HepG2 (cell line): ENCODE results near the gene CES2. TPM values are rescaled to one million over a fixed set of nuclear protein-coding genes. Genes with fewer than 3 reads are reported as not detected.

Source experiments
- ATAC-seq: fragments of 200-7000 bp; cut with Tn5 transposase; 3 replicates; pipeline ENCODE4 v1.9.1; 2020; ENCODE audit warnings: mild to moderate bottlenecking, moderate library complexity
- BruUV-seq: library from RNA; stranded (reverse); fragments of 400-500 nt; replicated peaks from 2 replicates; lab custom pipeline; 2021; lab: Mats Ljungman, UMichigan
- CTCF ChIA-PET: fragments of 300-600 bp; formaldehyde crosslinking; extraction: SDS; loops from one replicate; lab custom pipeline; 2021; ENCODE audit warnings: low total read pairs, inconsistent platforms, low intra/inter-chr PET ratio; lab: Yijun Ruan, JAX
- POLR2A ChIA-PET: fragments of 350-600 bp; sonication (Branson Sonifier 250); formaldehyde crosslinking; loops from one replicate; lab custom pipeline; 2020; ENCODE audit warnings: antibody characterized with exemption, inconsistent platforms; lab: Yijun Ruan, JAX
- DNase-seq: peaks from one replicate; pipeline ENCODE4 v3.0.0-alpha.2; 2015; ENCODE audit warnings: low spot score
- FAIRE-seq: peaks from 3 replicates; lab custom pipeline; 2011; peaks lifted over from hg19 to GRCh38; lab: Jason Lieb, UNC
- H2AFZ ChIP-seq: one replicate; pipeline ENCODE4 v1.6.1; 2011; ENCODE audit warnings: low read length, inconsistent platforms
- H3K27ac ChIP-seq: fragments of 300-600 bp; 3 replicates; pipeline ENCODE4 v1.8.0; 2011; ENCODE audit warnings: mixed run types, mild to moderate bottlenecking, mixed read lengths, low read length, inconsistent platforms; ENCODE audit not compliant: insufficient read depth; ENCODE audit errors: extremely low read length
- H3K27me3 ChIP-seq, 2 experiments: fragments of 200-600 bp in 1 of 2; 2 replicates in 1 of 2; 3 replicates in 1 of 2; pipeline versions ENCODE4 v1.6.0 to v1.8.0; 2011; ENCODE audit warnings: low read length in 2 of 2, mild to moderate bottlenecking in 2 of 2, moderate library complexity in 2 of 2, inconsistent platforms in 1 of 2; ENCODE audit not compliant: insufficient read depth in 2 of 2, control insufficient read depth in 1 of 2
- H3K36me3 ChIP-seq, 2 experiments: fragments of 200-600 bp in 1 of 2; replicated peaks in 1 of 2; 2 replicates in 1 of 2; 3 replicates in 1 of 2; pipeline versions ENCODE4 v1.5.1 to v1.8.0; 2011; ENCODE audit warnings: low read length in 2 of 2, inconsistent platforms in 1 of 2; ENCODE audit not compliant: insufficient read depth in 2 of 2, control insufficient read depth in 1 of 2
- H3K4me1 ChIP-seq: 2 replicates; pipeline ENCODE4 v1.5.1; 2012; ENCODE audit warnings: low read length, inconsistent platforms; ENCODE audit not compliant: insufficient read depth
- H3K4me2 ChIP-seq: 2 replicates; pipeline ENCODE4 v1.6.0; 2011; ENCODE audit warnings: low read depth, low read length, inconsistent platforms
- H3K4me3 ChIP-seq, 3 experiments: fragments of 200-600 bp in 1 of 3; sonication (generic), shearing (Covaris generic) in 1 of 3; replicated peaks in 1 of 3; 2 replicates each; pipeline ENCODE4 v1.5.1; 2011 to 2016; ENCODE audit warnings: low read length in 3 of 3, inconsistent platforms in 2 of 3, low read depth in 2 of 3, mild to moderate bottlenecking in 2 of 3, control low read depth in 1 of 3, mixed read lengths in 1 of 3; ENCODE audit not compliant: insufficient read depth in 1 of 3
- H3K79me2 ChIP-seq: one replicate; pipeline ENCODE4 v1.6.1; 2011; ENCODE audit warnings: low read length, inconsistent platforms; ENCODE audit not compliant: insufficient read depth
- H3K9ac ChIP-seq: 2 replicates; pipeline ENCODE4 v1.6.0; 2011; ENCODE audit warnings: mild to moderate bottlenecking, low read depth, low read length, inconsistent platforms; ENCODE audit not compliant: insufficient read depth
- H3K9me3 ChIP-seq: 2 replicates; pipeline ENCODE4 v1.5.1; 2012; ENCODE audit warnings: mild to moderate bottlenecking, low read length
- H4K20me1 ChIP-seq: 2 replicates; pipeline ENCODE4 v1.6.0; 2011; ENCODE audit warnings: inconsistent platforms, mild to moderate bottlenecking, low read length, moderate library complexity; ENCODE audit not compliant: insufficient read depth
- CTCF ChIP-seq: sonication (generic); formaldehyde crosslinking; IDR thresholded peaks from 2 replicates; pipeline ENCODE4 v1.5.0; 2020; ENCODE audit warnings: mild to moderate bottlenecking, missing genetic modification reagents, moderate library complexity
- FOSL2 ChIP-seq: sonication (generic); formaldehyde crosslinking; IDR thresholded peaks from 2 replicates; pipeline ENCODE4 v1.4.0; 2020; ENCODE audit warnings: missing genetic modification reagents
- GATA4 ChIP-seq: sonication (generic); IDR thresholded peaks from 2 replicates; pipeline ENCODE4 v1.6.1; 2016; ENCODE audit warnings: antibody characterized with exemption, low read depth, borderline replicate concordance
- HNF4G ChIP-seq, 2 experiments: sonication (generic) in 1 of 2; formaldehyde crosslinking in 1 of 2; IDR thresholded peaks; 2 replicates each; pipeline versions ENCODE4 v1.4.0 to v1.6.1; 2011 to 2020; ENCODE audit warnings: borderline replicate concordance in 2 of 2, low read depth in 2 of 2, mild to moderate bottlenecking in 2 of 2, low read length in 1 of 2, missing genetic modification reagents in 1 of 2, moderate library complexity in 1 of 2
- KDM5A ChIP-seq: fragments of 200-600 bp; sonication (generic); IDR thresholded peaks from 2 replicates; pipeline ENCODE4 v1.7.0; 2018; ENCODE audit warnings: antibody characterized with exemption, mild to moderate bottlenecking, low read length, borderline replicate concordance
- MLX ChIP-seq: IDR thresholded peaks from 2 replicates; pipeline ENCODE4 v1.6.1; 2016
- PCBP1 ChIP-seq: fragments of 200-400 bp; formaldehyde crosslinking; IDR thresholded peaks from 2 replicates; pipeline ENCODE4 v1.6.1; 2017; ENCODE audit warnings: mild to moderate bottlenecking, low read depth, low read length, borderline replicate concordance
- SMAD9 ChIP-seq: sonication (generic); formaldehyde crosslinking; IDR thresholded peaks from 2 replicates; pipeline ENCODE4 v1.5.1; 2020; ENCODE audit warnings: mild to moderate bottlenecking, missing genetic modification reagents
- U2AF2 ChIP-seq: fragments of 200-400 bp; formaldehyde crosslinking; IDR thresholded peaks from 2 replicates; pipeline ENCODE4 v1.6.1; 2017; ENCODE audit warnings: low read depth, mild to moderate bottlenecking, low read length
- ZKSCAN1 ChIP-seq: fragments of 150-350 bp; IDR thresholded peaks from 2 replicates; pipeline ENCODE4 v1.6.1; 2014; ENCODE audit warnings: low read length
- ZNF414 ChIP-seq: sonication (generic); formaldehyde crosslinking; IDR thresholded peaks from 2 replicates; pipeline ENCODE4 v1.5.0; 2020; ENCODE audit warnings: missing genetic modification reagents
- WGBS: methylation state at CpG from one replicate; pipeline ENCODE4 v1.1.6; 2017; ENCODE audit warnings: low lambda C conversion rate; 5-methylcytosine and 5-hydroxymethylcytosine counted together
- in situ Hi-C: cut with HindIII; loops from 2 replicates; pipeline ENCODE4 v1.10.0; 2017; ENCODE audit warnings: low pct_unique_long_range_greater_than_20kb; ENCODE audit not compliant: extremely low pct_ligation_motif_present
- intact Hi-C: fragments of 100-400 bp; cut with micrococcal nuclease; formaldehyde crosslinking; loops from one replicate; pipeline ENCODE4 v1.10.0; 2022; ENCODE audit not compliant: unreplicated experiment
- polyA plus RNA-seq, 8 experiments: library from polyadenylated mRNA; depleted of rRNA in 3 of 8; stranded (reverse) in 7 of 8; unstranded in 1 of 8; fragments of >200 nt; fragmentation: Illumina TruSeq in 4 of 8; extraction: Trizol in 4 of 8; gene quantifications; 2 replicates each; pipeline versions ENCODE4 v1.2.1 to v1.2.3, GENCODE V29; 2011 to 2016; ENCODE audit warnings: low read depth in 4 of 8, missing spikeins in 1 of 8, mixed read lengths in 1 of 8; ENCODE audit not compliant: insufficient read depth in 1 of 8
- total RNA-seq, 5 experiments: library from RNA; depleted of rRNA; stranded (reverse); fragments of >200 nt; fragmentation: Illumina TruSeq; extraction: Trizol; gene quantifications; 2 replicates each; pipeline ENCODE4 v1.2.3, GENCODE V29; 2016; ENCODE audit warnings: low read depth in 1 of 5

Gene CES2
- total and polyA plus RNA-seq, 2 of the 13 experiments (the other 11 are each of a cell fraction or from before 2014, with no cell fraction given): 50.6 to 63.8 TPM

DNA sequence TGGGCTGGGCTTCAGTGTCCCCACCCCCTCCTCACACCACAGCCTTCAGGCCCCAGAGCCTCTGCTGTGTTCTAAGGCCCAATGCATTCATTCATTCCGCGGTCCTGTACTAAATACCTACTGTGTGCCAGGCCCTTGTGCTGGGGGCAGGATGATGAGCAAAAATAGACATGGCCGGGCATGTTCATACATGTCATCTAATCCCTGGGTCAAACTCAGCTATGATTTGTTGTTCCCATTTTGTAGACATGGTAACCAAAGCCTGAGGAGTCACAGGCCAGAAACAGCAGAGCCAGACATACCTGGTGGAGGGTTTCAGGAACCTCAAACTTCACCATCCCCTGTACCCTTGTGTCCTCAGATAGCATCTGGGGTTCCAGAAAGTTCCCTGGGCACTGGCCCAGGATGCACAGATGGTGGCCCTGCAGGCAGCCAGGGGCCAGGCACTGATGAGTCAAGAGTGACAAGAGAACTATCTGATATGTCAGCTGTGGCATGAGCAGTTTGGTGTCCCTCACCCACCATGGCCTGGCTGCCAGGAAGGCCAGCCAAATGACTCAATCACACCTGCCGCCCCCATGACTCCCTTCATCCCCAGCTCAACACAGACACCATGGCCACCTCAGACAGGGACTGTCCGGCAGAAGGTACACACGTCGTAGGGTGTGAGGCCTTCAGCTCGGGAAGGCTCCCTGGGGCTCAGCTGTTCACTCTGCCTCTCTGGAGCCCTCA lies 7.2 kb upstream of the CES2 start:
- peaks cover 0 to 5% of the 10 kb centered on the region in 2 experiments; a peak in 2 of 5 replicates for H3K36me3 ChIP-seq
- H3K4me3 ChIP-seq: no peak overlapping the region
- H4K20me1 ChIP-seq: no peaks in the 10 kb centered on the region
- peaks cover 5 to 18% of the 10 kb centered on the region in 2 experiments; a peak in 4 of 5 replicates for H3K27me3 ChIP-seq
- ChIA-PET CTCF (interaction anchor here (2.9 kb wide), 1 partner anchor 33 kb away, joined by 28 read pairs; no protein-coding TSS in a partner anchor), POLR2A (interaction anchor here (0.8 to 3.8 kb wide), 5 partner anchors 10 to 33 kb away, joined by 3 to 23 read pairs (median 10); partner anchors contain the start of gene CDH16)
- in situ Hi-C loops (no loop called here), intact Hi-C loops (no loop called here)
- DNase-seq (no peak), FAIRE-seq (no peak), ATAC-seq (no peak)
- BruUV-seq: no TSS peak
- H3K4me2 ChIP-seq: no peak overlapping the region
- TF ChIP-seq PCBP1: no peak
- TF ChIP-seq ZKSCAN1: peak; percentile 48; the same call in 1 of the 2 replicates
- no peak for TF ChIP-seq U2AF2
- 0 out of 2 replicates have a peak, but pooled peaks have one; percentile 12 for TF ChIP-seq FOSL2 (CRISPR knock-in tag)
- peaks cover 65% of the 10 kb centered on the region for H3K4me1 ChIP-seq
- no peaks in the 10 kb centered on the region for H3K79me2 ChIP-seq
- no peak overlapping the region for H2AFZ ChIP-seq
- no peak overlapping the region for H3K9ac ChIP-seq
- WGBS: 93% methylated on average over 7 of the region's 8 CpGs
- H3K9me3 ChIP-seq: no peaks in the 10 kb centered on the region
- H3K27ac ChIP-seq: no peak overlapping the region

DNA sequence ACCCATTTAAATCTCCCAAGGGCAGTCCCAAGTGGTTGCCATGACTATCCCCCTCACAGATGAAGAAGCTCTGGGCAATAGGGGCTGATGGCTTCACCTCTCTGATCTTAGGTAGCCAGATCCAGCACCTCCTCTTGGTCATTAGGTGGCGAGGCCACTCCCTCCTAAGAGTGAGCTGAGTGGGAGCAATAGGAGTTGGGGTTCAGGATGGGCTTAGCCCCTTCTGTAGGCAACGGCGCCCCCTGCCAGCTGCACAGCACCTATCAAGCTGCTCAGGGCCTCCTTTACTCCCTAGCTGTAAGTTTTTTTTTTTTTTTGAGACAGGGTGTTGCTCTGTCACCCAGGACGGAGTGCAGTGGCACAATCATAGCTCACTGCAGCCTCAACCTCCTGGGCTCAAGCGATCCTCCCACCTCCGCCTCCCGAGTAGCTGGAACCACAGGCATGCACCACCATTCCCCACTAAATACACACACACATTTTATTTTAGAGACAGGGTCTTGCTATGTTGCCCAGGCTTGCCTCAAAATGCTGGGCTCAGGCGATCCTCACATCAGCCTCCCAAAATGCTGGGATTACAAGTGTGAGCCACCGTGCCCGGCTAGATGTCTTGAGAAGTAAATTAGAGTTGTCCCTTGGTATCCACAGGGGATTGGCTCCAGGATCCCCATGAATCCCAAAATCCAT lies 6.5 kb upstream of the CES2 start:
- in situ Hi-C loops (no loop called here), intact Hi-C loops (no loop called here)
- no peak overlapping the region for H3K4me3 ChIP-seq
- BruUV-seq: no TSS peak
- H3K9me3 ChIP-seq: no peaks in the 10 kb centered on the region
- H3K27me3 ChIP-seq: peaks cover 5 to 18% of the 10 kb centered on the region in 2 experiments; a peak in 3 of 5 replicates
- H4K20me1 ChIP-seq: no peaks in the 10 kb centered on the region
- peaks cover 7% of the 10 kb centered on the region for H3K79me2 ChIP-seq
- ChIA-PET POLR2A (interaction anchor here (0.8 to 3.8 kb wide), 5 partner anchors 11 to 33 kb away, joined by 3 to 23 read pairs (median 10); partner anchors contain the start of gene CDH16), CTCF (interaction anchor here (2.9 kb wide), 1 partner anchor 34 kb away, joined by 28 read pairs; no protein-coding TSS in a partner anchor)
- H2AFZ ChIP-seq: no peak overlapping the region
- ATAC-seq: peak; percentile 15
- FAIRE-seq: peak; percentile 4
- H3K36me3 ChIP-seq: peaks cover 0 to 5% of the 10 kb centered on the region in 2 experiments; a peak in 2 of 5 replicates
- H3K9ac ChIP-seq: no peak overlapping the region
- 67% methylated on average over 9 of the region's 10 CpGs for WGBS
- H3K4me2 ChIP-seq: no peak overlapping the region
- peak; percentile 39 for DNase-seq
- H3K27ac ChIP-seq: no peak overlapping the region
- H3K4me1 ChIP-seq: peaks cover 71% of the 10 kb centered on the region
- TF ChIP-seq ZNF414 (CRISPR knock-in tag): no peak
- TF ChIP-seq SMAD9 (CRISPR knock-in tag): no peak
- no peak for TF ChIP-seq HNF4G (IDR thresholded peaks at IDR 0.05; ENCODE audit: borderline replicate concordance, low read depth, low read length)
- no peak for TF ChIP-seq HNF4G (CRISPR knock-in tag; IDR thresholded peaks at IDR 0.05; ENCODE audit: borderline replicate concordance, low read depth)
- TF ChIP-seq CTCF (CRISPR knock-in tag): peak; percentile 83
- no peak for TF ChIP-seq GATA4
- no peak for TF ChIP-seq MLX (CRISPR knock-in tag)
- TF ChIP-seq KDM5A: no peak
